HEK293 (cell line): Measurements from ENCODE around the gene PRPF40B.

Experiments used
- CTCF ChIA-PET: fragments of 350-600 bp; formaldehyde crosslinking; extraction: SDS; loops from one replicate; lab custom pipeline; 2021; ENCODE audit warnings: antibody characterized with exemption; lab: Yijun Ruan, JAX
- POLR2A ChIA-PET: fragments of 300-600 bp; formaldehyde crosslinking; extraction: SDS; loops from one replicate; lab custom pipeline; 2020; ENCODE audit warnings: antibody characterized with exemption, inconsistent platforms; lab: Yijun Ruan, JAX
- H3K27ac ChIP-seq: fragments of 200-500 bp; sonication (Bioruptor generic); 2 replicates; pipeline ENCODE4 v1.5.1; 2014; ENCODE audit warnings: low read depth, low read length, control low read depth, inconsistent platforms; ENCODE audit errors: extremely low read depth
- H3K36me3 ChIP-seq, 2 experiments: fragments of 200-500 bp in 1 of 2; sonication (Bioruptor generic) in 1 of 2; 1 replicate in 1 of 2; 2 replicates in 1 of 2; pipeline ENCODE4 v1.5.1; 2014 to 2017; ENCODE audit warnings: inconsistent platforms in 2 of 2, low read length in 2 of 2; ENCODE audit not compliant: control insufficient read depth in 2 of 2, insufficient read depth in 1 of 2
- H3K4me1 ChIP-seq: fragments of 200-500 bp; sonication (Bioruptor generic); 2 replicates; pipeline ENCODE4 v1.5.1; 2014; ENCODE audit warnings: mild to moderate bottlenecking, low read length, inconsistent platforms; ENCODE audit not compliant: control insufficient read depth, insufficient read depth
- H3K4me3 ChIP-seq: 2 replicates; pipeline ENCODE4 v1.5.1; 2011; ENCODE audit warnings: low read depth, mild to moderate bottlenecking, control low read depth, low read length, moderate library complexity
- H3K9me3 ChIP-seq: fragments of 200-500 bp; sonication (Bioruptor generic); 2 replicates; pipeline ENCODE4 v1.5.1; 2014; ENCODE audit warnings: low read depth, low read length, inconsistent platforms; ENCODE audit not compliant: control insufficient read depth, insufficient read depth
- CTCF ChIP-seq: fragments of 450-650 bp; formaldehyde crosslinking; IDR thresholded peaks from 2 replicates; pipeline ENCODE4 v1.5.1; 2016; ENCODE audit warnings: missing biosample characterization, missing genetic modification characterization
- GLIS2 ChIP-seq: fragments of 450-650 bp; formaldehyde crosslinking; IDR thresholded peaks from 2 replicates; pipeline ENCODE4 v1.5.1; 2016; ENCODE audit warnings: missing biosample characterization, missing genetic modification characterization
- HOXA7 ChIP-seq: sonication (generic); formaldehyde crosslinking; IDR thresholded peaks from 2 replicates; pipeline ENCODE4 v1.8.1; 2022; ENCODE audit warnings: missing genetic modification reagents, borderline replicate concordance
- KLF16 ChIP-seq: fragments of 450-650 bp; formaldehyde crosslinking; IDR thresholded peaks from 2 replicates; pipeline ENCODE4 v1.5.1; 2017; ENCODE audit warnings: missing biosample characterization, missing genetic modification characterization
- KLF17 ChIP-seq: fragments of 450-650 bp; formaldehyde crosslinking; IDR thresholded peaks from 2 replicates; pipeline ENCODE4 v1.5.1; 2016; ENCODE audit warnings: missing biosample characterization, missing genetic modification characterization
- TCF7L2 ChIP-seq: IDR thresholded peaks from 2 replicates; pipeline ENCODE4 v1.6.1; 2011; ENCODE audit warnings: low read depth, mild to moderate bottlenecking, inconsistent platforms, low read length, moderate library complexity, borderline replicate concordance
- ZBTB17 ChIP-seq: fragments of 450-650 bp; formaldehyde crosslinking; IDR thresholded peaks from 2 replicates; pipeline ENCODE4 v1.5.1; 2016; ENCODE audit warnings: missing biosample characterization, missing genetic modification characterization
- ZEB2 ChIP-seq: fragments of 450-650 bp; formaldehyde crosslinking; IDR thresholded peaks from 2 replicates; pipeline ENCODE4 v1.5.1; 2016; ENCODE audit warnings: missing biosample characterization, missing genetic modification characterization
- ZFP3 ChIP-seq: fragments of 450-650 bp; formaldehyde crosslinking; IDR thresholded peaks from 2 replicates; pipeline ENCODE4 v1.5.1; 2016; ENCODE audit warnings: low read depth, missing biosample characterization, missing genetic modification characterization
- ZNF121 ChIP-seq: fragments of 450-650 bp; formaldehyde crosslinking; IDR thresholded peaks from 2 replicates; pipeline ENCODE4 v1.5.1; 2016; ENCODE audit warnings: missing biosample characterization, missing genetic modification characterization
- ZNF354C ChIP-seq: fragments of 450-650 bp; formaldehyde crosslinking; IDR thresholded peaks from 2 replicates; pipeline ENCODE4 v1.5.1; 2016; ENCODE audit warnings: missing biosample characterization, missing genetic modification characterization, low read depth, borderline replicate concordance
- ZNF37A ChIP-seq: fragments of 450-650 bp; IDR thresholded peaks from 2 replicates; pipeline ENCODE4 v1.5.1; 2018; ENCODE audit warnings: missing biosample characterization, missing genetic modification characterization
- ZNF473 ChIP-seq: fragments of 450-650 bp; formaldehyde crosslinking; IDR thresholded peaks from 2 replicates; pipeline ENCODE4 v1.5.1; 2017; ENCODE audit warnings: missing biosample characterization, missing genetic modification characterization
- ZNF529 ChIP-seq: fragments of 450-650 bp; formaldehyde crosslinking; IDR thresholded peaks from 2 replicates; pipeline ENCODE4 v1.5.1; 2017; ENCODE audit warnings: missing genetic modification characterization, missing biosample characterization; ENCODE audit not compliant: insufficient replicate concordance
- ZNF596 ChIP-seq: fragments of 450-650 bp; IDR thresholded peaks from 2 replicates; pipeline ENCODE4 v1.5.0; 2018; ENCODE audit warnings: missing biosample characterization, mild to moderate bottlenecking, missing genetic modification characterization, moderate library complexity
- ZNF621 ChIP-seq: fragments of 450-650 bp; formaldehyde crosslinking; IDR thresholded peaks from 2 replicates; pipeline ENCODE4 v1.5.1; 2017; ENCODE audit warnings: missing biosample characterization, missing genetic modification characterization
- ZNF645 ChIP-seq: fragments of 450-650 bp; formaldehyde crosslinking; IDR thresholded peaks from 2 replicates; pipeline ENCODE4; 2016; ENCODE audit warnings: missing biosample characterization, missing genetic modification characterization
- ZNF707 ChIP-seq: fragments of 450-650 bp; formaldehyde crosslinking; IDR thresholded peaks from 2 replicates; pipeline ENCODE4 v1.5.1; 2016; ENCODE audit warnings: missing biosample characterization, missing genetic modification characterization
- TF ChIP-seq, protein P1 (sequence below): fragments of 450-650 bp; formaldehyde crosslinking; IDR thresholded peaks from 2 replicates; pipeline ENCODE4 v1.5.1; 2016; ENCODE audit warnings: missing biosample characterization, missing genetic modification characterization
- TF ChIP-seq, protein P2 (sequence below): fragments of 450-650 bp; formaldehyde crosslinking; IDR thresholded peaks from 2 replicates; pipeline ENCODE4 v1.5.1; 2016; ENCODE audit warnings: missing biosample characterization, missing genetic modification characterization

The PRPF40B gene

GRCh38 chr12:49621651-49622500 is 1.5 kb upstream of the PRPF40B start:
- TF ChIP-seq ZNF707 (tag by site-specific recombination) (no peak), ZFP3 (no peak), ZEB2 (tag by site-specific recombination) (no peak), ZNF121 (tag by site-specific recombination) (no peak), ZNF37A (no peak), ZBTB17 (tag by site-specific recombination) (no peak), ZNF645 (tag by site-specific recombination) (no peak), ZNF473 (tag by site-specific recombination) (no peak), CTCF (tag by site-specific recombination) (no peak), TCF7L2 (no peak), KLF16 (tag by site-specific recombination) (no peak), HOXA7 (CRISPR knock-in tag) (no peak)
- TF ChIP-seq, protein P1, sequence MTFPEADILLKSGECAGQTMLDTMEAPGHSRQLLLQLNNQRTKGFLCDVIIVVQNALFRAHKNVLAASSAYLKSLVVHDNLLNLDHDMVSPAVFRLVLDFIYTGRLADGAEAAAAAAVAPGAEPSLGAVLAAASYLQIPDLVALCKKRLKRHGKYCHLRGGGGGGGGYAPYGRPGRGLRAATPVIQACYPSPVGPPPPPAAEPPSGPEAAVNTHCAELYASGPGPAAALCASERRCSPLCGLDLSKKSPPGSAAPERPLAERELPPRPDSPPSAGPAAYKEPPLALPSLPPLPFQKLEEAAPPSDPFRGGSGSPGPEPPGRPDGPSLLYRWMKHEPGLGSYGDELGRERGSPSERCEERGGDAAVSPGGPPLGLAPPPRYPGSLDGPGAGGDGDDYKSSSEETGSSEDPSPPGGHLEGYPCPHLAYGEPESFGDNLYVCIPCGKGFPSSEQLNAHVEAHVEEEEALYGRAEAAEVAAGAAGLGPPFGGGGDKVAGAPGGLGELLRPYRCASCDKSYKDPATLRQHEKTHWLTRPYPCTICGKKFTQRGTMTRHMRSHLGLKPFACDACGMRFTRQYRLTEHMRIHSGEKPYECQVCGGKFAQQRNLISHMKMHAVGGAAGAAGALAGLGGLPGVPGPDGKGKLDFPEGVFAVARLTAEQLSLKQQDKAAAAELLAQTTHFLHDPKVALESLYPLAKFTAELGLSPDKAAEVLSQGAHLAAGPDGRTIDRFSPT: no peak
- TF ChIP-seq, all 188 proteins: peak for 0
- no peak overlapping the region for H3K27ac ChIP-seq
- H3K9me3 ChIP-seq: no peaks in the 10 kb centered on the region
- POLR2A ChIA-PET: interaction anchor here (0.6 to 1.8 kb wide), 7 partner anchors 9 to 274 kb away, joined by 3 to 6 read pairs (median 3); partner anchors contain the start of gene SPATS2
- H3K4me1 ChIP-seq: no peaks in the 10 kb centered on the region
- H3K4me3 ChIP-seq: no peak overlapping the region
- CTCF ChIA-PET: interaction anchor here (0.6 to 2.3 kb wide), 9 partner anchors 11 to 325 kb away, joined by 3 to 11 read pairs (median 4); partner anchors contain the start of gene C1QL4
- H3K36me3 ChIP-seq: no peaks in the 10 kb centered on the region

- Histone ChIP-seq H3K4me1 (no peaks in the 10 kb centered on the region), H3K36me3 (no peaks in the 10 kb centered on the region), H3K27ac (peak overlapping the region; percentile 1; the same call in 1 of the 2 replicates), H3K9me3 (no peaks in the 10 kb centered on the region), H3K4me3 (peak overlapping the region; percentile 49)
- ChIA-PET CTCF (interaction anchor here (0.7 to 2.6 kb wide), 14 partner anchors 7 to 334 kb away, joined by 3 to 20 read pairs (median 4); partner anchors contain the start of gene C1QL4), POLR2A (interaction anchor here (0.6 to 1.8 kb wide), 16 partner anchors 10 to 275 kb away, joined by 3 to 8 read pairs (median 4); partner anchors contain the start of genes SPATS2 and TMBIM6)
- TF ChIP-seq GLIS2 (no peak), ZNF529 (no peak), ZNF596 (no peak), ZNF354C (no peak), ZNF621 (tag by site-specific recombination) (no peak), KLF17 (tag by site-specific recombination) (no peak)
- TF ChIP-seq, protein P2, sequence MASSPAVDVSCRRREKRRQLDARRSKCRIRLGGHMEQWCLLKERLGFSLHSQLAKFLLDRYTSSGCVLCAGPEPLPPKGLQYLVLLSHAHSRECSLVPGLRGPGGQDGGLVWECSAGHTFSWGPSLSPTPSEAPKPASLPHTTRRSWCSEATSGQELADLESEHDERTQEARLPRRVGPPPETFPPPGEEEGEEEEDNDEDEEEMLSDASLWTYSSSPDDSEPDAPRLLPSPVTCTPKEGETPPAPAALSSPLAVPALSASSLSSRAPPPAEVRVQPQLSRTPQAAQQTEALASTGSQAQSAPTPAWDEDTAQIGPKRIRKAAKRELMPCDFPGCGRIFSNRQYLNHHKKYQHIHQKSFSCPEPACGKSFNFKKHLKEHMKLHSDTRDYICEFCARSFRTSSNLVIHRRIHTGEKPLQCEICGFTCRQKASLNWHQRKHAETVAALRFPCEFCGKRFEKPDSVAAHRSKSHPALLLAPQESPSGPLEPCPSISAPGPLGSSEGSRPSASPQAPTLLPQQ (tag by site-specific recombination): peak; percentile 28; the same call in 1 of the 2 replicates
These were observed 740 bp upstream of the PRPF40B start for GRCh38 chr12:49622501-49623141.
